HG03439 (cell line): Measurements from ENCODE around the gene GFAP.

ENCODE experiments used
- ATAC-seq: cut with Tn5 transposase; IDR thresholded peaks from one replicate; pipeline ENCODE4 v1.9.1; 2021; ENCODE audit warnings: mild to moderate bottlenecking, moderate library complexity; ENCODE audit not compliant: unreplicated experiment

Gene GFAP

DNA sequence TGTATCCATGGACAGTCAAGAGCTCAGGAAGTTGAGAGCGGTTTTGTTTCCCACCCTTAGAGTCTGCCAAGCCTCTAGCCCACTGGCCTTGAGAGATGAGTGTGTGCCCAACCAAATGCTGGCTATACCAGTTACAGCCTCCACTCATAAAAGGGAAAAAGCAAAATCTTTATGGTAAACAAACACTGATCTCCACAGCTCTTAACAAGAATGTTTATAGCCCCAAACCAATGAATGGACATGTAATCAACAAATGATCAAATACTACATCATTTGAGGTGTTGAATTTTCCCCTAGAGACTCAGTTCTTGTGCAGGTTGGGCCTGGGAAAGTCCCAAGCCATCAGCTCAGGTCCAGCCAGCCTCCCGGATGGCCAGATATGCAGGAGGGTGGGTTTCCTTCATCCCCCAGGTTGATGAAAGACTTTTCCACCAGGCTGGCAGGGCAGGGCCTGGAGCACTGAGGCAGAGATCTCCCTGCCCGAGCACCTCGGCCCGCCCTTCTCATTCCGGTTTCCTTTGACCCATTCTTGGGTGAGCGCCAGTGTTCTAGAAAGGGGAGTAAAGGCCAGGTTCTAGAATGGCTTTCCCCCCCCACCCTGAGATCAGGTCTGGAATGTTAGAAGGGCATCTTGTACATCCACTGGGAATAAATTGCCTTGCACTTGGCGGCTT is 12.2 kb downstream of the GFAP start:
- no peak for ATAC-seq

DNA sequence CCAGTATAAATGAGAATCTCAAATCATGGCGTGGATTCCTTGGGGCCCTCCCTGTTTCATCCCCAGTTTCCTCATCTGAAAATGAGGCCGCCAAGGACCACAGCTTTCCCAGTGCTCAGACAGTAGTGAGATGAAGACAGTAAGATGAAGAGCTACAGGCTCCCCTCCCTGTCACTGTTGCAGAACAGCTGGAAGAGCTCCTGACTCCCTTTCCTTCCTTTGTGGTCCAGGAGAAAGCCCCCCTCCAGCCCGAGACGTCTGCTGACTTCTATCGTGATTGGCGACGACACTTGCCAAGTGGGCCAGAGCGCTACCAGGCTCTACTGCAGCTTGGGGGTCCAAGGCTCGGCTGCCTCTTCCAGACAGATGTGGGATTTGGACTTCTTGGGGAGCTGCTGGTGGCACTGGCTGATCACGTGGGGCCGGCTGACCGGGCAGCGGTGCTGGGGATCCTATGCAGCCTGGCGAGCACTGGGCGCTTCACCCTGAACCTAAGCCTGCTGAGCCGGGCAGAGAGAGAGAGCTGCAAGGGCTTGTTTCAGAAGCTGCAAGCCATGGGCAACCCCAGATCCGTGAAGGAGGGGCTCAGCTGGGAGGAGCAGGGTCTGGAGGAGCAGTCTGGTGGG is 13.1 kb downstream of the GFAP start:
- no peak for ATAC-seq

DNA sequence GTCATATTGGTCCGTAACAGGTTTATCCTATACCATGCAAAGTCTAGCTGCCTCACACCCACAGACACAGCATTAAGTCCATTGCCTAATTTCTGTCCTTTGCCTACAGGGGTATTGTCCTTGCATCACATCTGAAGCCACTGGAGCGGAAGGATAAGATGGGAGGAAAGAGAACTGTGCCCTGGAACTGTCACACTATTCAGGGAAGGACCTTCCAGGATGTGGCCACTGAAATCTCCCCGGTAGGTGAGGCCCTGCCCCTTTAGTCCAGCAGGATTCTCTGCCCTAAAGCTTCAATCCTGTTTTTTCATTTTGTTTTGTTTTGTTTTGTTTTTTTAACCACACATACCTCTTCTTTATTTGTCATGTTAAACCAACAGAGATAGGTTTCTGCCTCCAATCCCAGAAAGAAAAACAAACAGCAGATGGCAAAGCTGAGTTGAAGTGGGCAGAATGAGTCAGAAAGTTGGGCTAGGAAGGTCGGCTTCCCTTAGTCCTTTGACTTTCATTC is 13.8 kb downstream of the GFAP start:
- no peak for ATAC-seq

DNA sequence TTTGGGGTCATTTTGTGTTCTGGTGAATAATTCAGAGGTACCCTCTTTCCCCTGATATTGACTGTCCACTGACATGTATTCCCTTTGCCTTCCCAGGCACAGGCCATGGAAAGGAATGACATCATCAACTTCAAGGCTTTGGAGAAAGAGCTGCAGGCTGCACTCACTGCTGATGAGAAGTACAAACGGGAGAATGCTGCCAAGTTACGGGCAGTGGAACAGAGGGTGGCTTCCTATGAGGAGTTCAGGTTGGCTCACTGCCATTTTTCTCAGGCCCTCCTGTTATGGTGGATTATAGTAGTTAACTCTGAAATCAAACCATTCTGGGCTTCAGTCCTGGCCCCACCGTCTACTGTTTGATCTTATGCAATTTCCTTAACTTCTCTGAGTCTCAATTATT is 14.4 kb downstream of the GFAP start:
- no peak for ATAC-seq

DNA sequence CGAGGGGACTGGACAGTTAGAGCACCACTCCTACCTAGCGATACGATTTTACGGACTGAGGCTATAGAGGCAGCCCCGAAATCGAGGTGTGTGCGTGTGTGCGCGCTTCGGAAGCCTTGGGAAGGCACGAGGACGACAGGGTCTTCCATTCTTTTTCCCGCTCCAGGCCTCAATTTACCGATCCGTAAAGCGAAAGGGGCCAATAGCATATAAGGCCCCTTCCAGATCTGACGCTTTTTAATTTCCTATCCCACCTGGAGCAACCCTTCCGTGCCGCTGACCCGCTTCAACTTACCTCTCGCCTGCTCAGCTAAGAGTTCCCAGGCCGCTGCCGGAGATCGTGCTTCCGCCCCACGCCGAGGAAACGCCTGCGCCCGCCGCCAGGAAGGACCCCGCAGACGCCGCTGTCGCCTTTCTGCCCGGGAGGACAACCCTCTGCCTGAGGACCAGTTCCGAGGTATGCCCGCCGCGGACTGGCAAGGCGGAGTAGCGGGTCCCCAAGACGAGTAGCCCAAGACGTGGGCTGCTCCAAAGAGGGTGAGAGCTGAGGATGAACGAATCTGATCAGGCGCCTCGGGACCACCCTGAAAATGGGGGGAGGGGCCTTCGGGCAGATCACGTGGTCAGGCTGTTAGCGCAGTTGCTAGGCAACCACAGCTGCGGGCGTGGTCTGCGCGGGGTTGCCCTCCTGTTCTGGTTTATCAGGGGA is 16.1 kb downstream of the GFAP start, which contains the start of gene EFTUD2:
TSS of gene EFTUD2 (minus strand) at position 372 of the 709 bp plus-strand sequence. CDS start 4,924 bp downstream, outside the sequence.
- ATAC-seq: peak; percentile 74

DNA sequence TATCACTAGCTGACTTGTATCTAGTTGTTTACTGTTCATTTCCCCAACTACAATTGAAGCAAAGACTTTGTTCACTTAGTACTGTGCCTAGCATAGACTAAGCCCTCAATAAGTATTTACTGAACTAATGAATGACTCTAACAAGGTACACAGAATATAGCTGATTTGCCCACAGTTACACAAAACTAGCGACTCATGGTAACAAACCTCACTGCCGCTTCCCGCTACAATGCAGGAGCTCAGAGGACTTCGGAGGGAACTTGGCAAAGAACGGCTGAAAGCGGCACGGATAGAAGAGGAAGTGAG is 16.6 kb downstream of the GFAP start:
- no peak for ATAC-seq

DNA sequence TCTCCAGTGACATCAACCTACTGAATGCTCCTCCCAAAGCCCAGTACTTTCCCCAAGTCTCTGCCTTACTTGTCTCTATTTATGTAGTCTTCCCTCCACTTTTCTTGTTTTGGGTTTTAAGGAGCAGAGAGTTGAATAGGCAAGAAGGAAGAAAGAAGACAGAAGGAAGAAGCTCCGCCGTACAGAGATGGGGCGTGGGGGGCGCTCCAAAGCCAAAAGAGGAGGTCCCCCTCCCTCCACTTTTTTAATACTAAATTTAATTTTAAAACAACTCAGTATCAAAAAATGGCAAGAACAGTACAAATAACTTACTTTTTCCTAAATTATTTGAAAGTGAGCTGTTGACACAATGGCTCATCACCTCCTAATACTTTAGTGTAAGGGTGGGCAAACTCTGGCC is 20.7 kb downstream of the GFAP start:
- no peak for ATAC-seq

DNA sequence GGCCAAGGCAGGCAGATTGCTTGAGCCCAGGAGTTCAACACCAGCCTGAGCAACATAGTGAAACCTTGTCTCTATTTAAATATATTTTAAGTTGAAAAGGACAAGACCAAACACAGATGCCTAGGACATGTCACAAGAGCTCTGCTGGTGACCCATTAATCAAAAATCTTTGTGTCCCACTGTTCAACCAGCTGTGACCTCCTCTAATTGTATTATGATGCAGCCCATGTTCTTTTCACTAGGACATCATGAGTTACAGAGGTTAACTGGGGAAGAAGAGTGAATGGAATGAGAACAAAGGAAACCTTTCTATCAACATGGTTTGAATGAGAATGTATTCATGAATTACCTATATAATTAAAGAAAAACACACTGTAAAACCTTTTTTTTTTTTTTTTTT is 23.1 kb downstream of the GFAP start:
- no peak for ATAC-seq

DNA sequence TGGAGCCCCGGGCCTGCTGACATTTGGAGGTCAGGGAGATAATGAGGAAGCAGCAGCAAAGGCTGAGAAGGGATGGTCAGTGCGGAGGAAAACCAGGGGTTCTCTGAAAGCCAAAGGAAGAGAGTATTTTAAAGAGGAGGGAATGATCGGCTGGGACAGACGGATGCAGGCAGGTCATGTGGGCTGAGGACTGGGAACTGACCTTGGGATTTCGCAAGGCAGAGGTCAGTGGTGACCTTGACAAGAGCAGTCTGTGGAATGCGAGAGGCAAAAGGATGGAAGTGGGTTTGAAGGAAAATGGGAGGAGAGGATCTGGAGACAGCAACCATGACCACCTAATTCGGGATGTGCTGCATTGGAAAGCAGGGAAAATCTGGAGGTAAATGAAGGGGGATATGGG is 26.3 kb downstream of the GFAP start:
- ATAC-seq: no peak

DNA sequence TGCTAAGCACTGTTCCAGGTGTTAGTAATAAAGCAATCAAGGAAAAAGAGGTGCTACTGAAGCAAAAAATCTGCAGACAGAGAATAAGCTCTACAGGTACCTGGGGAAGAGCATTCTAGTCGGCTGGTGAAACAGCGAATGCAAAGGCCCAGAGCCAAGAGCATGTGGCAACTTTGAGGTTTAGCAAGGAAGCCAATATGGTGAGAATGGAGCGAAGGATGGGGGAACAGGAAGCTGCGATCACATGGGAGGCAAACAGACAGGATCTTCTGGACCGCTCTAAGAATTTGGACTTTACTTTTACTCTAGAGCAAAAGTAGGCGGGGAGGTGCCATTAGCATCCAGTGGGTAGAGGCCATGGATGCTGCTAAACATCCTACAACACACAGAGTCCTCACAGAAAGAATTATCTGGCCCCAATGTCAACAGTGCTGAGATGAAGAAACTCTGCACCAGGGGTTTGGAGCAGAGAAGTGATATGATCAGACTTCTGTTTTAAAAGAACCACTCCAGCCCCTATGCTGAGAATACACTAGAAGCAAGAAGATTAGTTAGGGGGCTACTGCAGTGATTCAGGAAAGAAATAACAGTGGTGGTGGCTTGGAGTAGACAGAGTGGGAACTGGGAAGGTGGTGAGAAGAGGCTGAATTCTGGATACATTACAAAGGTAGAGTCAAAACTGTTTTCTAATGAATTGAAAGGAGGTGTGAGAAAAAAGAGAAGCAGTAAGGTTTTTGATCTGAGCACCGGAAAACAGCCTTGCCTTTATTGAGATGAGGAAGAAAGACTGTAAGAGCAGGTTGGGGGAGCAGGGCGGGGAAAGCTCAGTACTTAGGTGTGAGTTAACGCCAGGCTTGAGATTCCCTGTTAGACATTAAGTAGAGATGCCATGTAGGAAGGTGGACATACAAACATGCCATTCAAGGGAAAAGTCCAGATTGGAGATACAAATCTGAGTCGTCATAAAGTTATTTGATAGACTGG is 27.0 kb downstream of the GFAP start:
- ATAC-seq: no peak

DNA sequence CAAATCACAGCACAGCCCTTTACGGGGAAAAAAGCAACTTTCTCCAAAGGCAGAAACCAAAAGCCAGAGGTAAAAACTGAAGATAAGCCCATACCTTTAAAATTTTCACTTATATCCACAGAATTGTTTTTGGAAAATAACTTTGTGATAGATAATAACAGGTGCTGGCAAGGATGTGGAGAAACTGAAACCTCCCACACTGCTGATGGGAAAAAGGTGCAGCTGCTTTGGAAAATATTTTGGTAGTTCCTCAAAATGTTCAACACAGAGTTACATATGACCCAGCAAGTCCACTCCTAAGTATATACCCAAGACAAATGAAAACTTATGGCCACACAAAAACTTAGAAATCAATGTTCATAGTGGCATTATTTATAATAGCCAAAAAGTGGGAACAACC is 28.3 kb downstream of the GFAP start:
- ATAC-seq: no peak

DNA sequence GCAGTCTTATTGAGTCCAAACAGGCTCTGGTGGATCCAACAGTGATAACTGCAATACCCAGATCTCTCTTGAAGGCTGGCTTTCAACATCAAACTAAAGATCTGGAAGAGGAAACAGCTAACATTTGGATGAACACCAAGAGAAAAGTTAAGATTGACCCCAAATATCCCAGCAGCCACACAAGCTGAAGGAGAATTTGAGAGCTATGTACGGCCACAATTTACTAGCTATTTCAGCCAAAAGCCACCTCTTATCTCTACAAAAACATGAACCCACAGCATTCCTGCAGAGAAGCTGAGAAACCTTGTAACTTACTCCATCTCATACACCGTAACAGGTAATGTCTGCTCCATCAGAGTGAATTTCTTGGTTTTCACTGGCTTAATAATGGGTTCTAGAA is 30.4 kb downstream of the GFAP start:
- ATAC-seq: no peak

DNA sequence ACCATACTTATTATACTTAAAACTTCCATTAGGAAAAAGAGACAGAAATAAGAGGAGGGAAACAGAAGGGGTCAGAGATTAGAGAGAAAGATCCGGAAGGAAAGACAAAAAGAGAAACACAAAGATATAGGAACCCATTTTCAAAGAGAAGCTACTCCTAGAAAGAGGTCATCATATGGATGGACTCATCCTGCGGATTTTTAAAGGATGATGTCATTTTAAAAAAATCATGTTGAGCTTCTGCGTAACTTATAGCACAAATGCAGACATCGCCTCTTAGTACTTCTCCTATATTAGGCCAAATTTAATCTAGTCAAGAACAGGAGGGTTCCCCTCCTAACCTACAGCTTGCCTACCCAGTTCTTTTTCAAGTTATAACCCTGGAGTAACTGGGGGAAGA is 34.2 kb downstream of the GFAP start:
- ATAC-seq: no peak

DNA sequence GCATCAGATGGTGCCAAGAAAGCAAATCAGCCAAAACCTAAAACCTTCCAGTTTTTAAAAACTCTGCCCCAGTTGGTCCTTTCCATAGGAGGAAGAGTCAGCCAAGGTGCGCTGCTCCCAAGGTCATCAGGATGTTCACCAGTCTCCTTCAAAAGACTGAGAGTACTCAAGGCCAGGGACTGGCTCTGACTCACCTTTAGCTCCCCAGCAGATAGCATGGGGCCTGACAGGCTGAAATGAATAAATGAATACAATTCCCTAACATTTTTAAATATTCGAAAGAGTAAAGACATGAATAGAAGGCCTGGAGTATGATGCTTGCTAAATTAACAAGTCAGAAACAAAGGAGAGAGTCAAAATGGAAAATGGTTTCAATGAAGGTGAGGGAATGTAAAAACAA is 35.2 kb downstream of the GFAP start:
- ATAC-seq: no peak

DNA sequence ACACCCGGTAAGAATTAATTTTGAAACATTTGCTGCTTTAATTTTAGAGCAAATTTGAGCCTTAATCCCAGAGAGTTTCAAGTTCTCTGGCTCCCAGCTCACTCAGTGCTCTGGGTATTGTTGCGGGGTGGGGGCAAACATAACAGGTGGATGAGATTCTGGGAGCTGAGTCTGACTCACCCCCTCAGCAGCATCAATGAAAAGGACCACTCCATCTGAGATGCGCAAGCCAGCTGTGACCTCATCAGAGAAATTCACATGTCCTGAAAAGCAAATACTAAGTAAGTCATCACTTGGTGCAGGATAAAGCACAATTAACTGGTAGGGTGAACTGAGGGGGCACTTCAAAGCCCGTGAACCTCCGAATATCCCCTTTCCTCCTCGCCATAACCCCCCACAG is 35.9 kb downstream of the GFAP start:
- no peak for ATAC-seq

DNA sequence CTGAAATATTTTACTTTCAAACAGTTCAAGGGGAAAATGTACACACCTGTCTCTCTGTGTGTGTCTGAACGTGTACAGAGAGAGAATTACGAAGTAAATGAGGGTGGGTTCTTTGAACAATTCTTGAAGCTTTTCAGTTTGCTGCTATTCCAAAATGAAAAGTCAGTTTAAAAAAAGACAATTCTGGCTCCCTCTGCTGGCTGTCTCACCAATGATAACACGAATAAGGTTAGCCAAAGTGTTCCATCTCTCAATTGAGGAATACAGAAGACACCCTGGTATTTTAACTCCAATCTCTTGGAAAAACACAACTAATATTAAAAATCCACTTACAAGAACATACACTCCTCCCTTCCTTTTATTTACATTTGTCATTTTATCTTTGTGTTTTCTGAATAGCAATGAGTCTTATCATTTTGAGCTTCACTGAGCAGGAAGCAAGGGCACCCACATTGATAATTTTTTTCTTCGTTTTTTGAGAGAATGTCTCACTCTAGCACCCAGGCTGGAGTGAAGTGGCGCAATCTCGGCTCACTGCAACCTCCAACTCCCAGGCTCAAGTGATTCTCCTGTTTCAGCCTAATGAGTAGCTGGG is 36.6 kb downstream of the GFAP start:
- ATAC-seq: no peak

DNA sequence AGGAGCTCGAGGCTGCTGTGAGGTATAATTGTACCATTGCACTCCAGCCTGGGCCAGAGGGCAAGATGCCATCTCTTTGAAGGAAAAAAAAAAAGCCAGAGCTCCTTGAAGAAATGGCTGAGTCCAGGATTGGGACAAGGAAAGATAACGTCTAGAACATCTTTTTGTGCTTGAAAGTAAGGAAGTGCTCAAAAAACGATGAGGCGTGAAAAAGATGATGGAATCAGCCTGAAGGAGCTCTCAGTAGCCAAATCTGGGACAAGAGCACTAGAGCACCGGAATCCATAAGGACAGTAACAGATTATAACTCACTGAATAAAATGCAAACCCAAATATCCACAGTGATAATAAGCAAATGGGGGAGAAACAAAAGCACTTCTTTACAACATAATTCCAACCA is 38.2 kb downstream of the GFAP start:
- ATAC-seq: no peak

DNA sequence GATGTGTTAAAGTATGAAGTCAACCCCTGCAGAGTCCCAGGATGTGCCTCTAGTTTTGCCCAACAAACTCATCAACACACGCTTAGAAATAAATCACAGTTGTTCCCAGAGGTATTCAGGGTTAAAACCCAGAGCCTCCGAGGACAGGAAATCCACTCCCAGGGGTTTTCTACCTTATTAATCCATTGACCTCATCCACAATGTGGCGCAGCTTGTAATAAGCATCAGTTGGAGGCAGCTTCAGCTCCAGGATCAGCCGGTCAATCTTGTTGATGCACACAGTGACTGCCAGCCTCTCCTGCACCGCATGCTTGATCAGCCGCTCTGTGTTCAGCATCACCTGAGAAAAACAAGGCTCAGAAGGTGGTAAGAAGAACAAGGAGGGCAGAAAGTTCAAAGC is 39.5 kb downstream of the GFAP start:
- ATAC-seq: no peak

DNA sequence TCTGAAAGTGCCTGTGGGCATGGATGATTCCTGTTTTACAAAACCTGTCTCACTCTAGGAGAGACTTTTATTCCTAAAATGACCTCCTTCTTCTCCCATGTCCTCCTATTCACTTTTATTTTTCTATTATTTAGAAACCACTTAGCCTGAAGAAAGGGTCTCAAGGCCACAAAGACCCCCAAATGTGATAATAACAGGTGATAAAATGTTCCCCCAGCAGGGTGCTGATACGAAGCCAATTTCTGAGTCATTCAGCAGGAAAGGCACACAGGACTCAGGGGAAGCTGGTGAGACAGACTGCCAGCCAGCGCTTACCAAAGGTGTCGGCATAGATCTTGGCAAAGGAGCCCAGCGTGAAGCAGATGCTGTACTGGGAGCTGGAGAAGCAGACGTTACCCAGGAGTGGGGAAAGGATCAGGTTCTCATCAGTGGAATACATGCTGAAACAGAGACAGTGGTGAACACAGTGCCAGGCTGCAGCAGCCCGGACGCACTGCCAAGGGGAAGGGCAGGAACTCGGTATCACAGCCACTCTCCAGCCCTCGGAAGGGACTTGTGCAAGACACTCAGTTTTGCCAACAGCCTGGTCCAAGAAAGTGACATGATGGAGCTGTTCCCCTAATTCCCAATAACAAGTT is 43.0 kb downstream of the GFAP start:
- no peak for ATAC-seq

DNA sequence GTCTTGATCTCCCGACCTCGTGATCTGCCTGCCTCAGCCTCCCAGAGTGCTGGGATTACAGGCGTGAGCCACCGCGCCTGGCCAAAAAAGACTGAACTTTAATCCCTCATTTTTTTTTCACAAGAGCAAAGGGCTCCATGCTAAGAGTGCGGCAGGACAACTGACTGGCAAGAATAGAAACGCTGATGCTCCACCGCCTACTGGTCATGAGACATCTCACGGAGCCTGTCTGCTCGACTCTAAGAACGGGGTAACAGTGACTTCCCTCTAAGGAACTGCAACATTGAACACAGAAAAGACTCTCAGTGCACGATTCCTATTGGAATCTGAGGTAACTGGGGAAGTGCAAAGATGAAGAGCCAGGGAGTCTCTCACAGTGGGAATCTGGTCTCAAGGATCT is 43.7 kb downstream of the GFAP start:
- ATAC-seq: no peak
